ENCODE data around the gene CLOCK.

The CLOCK gene

GRCh38 chr4:55386840-55387239, 159.9 kb downstream of the CLOCK start:
- Mint-ChIP-seq H3K27ac (no peak overlapping the region), H3K36me3 (ENCODE audit: low read depth) (no peaks in the 10 kb centered on the region), H3K27me3 (ENCODE audit: low read depth, poor library complexity) (peaks cover 19% of the 10 kb centered on the region), H3K4me3 (no peak overlapping the region), H3K9me3 (no peaks in the 10 kb centered on the region), H3K4me1 (peaks cover 5% of the 10 kb centered on the region)
- DNase-seq: no peak
- no peak for TF ChIP-seq CTCF (IDR thresholded peaks at IDR 0.05)

- TF ChIP-seq CTCF (IDR thresholded peaks at IDR 0.05): no peak
- no peak for DNase-seq
- Mint-ChIP-seq H3K4me1 (no peaks in the 10 kb centered on the region), H3K4me3 (no peak overlapping the region), H3K36me3 (ENCODE audit: low read depth) (no peaks in the 10 kb centered on the region), H3K9me3 (no peaks in the 10 kb centered on the region), H3K27ac (no peak overlapping the region), H3K27me3 (ENCODE audit: low read depth, poor library complexity) (peaks cover 19% of the 10 kb centered on the region)
These were observed 160.6 kb downstream of the CLOCK start for GRCh38 chr4:55386073-55386472.

GRCh38 chr4:55385201-55385649, 161.5 kb downstream of the CLOCK start:
- Mint-ChIP-seq H3K27ac (peak overlapping the region; percentile 24), H3K9me3 (no peaks in the 10 kb centered on the region), H3K36me3 (ENCODE audit: low read depth) (no peaks in the 10 kb centered on the region), H3K27me3 (ENCODE audit: low read depth, poor library complexity) (peaks cover 19% of the 10 kb centered on the region), H3K4me1 (no peaks in the 10 kb centered on the region), H3K4me3 (no peak overlapping the region)
- no peak for TF ChIP-seq CTCF (IDR thresholded peaks at IDR 0.05)
- DNase-seq: no peak

- Mint-ChIP-seq H3K27ac (no peak overlapping the region), H3K36me3 (ENCODE audit: low read depth) (no peaks in the 10 kb centered on the region), H3K27me3 (ENCODE audit: low read depth, poor library complexity) (peaks cover 4% of the 10 kb centered on the region), H3K4me3 (no peak overlapping the region), H3K4me1 (no peaks in the 10 kb centered on the region), H3K9me3 (no peaks in the 10 kb centered on the region)
- DNase-seq: no peak
- no peak for TF ChIP-seq CTCF (IDR thresholded peaks at IDR 0.05)
These were observed 164.2 kb downstream of the CLOCK start for GRCh38 chr4:55382488-55383003.

- no peaks in the 10 kb centered on the region for H3K36me3 Mint-ChIP-seq (ENCODE audit: low read depth)
- no peak overlapping the region for H3K4me3 Mint-ChIP-seq
- H3K4me1 Mint-ChIP-seq: no peaks in the 10 kb centered on the region
- TF ChIP-seq CTCF (IDR thresholded peaks at IDR 0.05): no peak
- no peak for DNase-seq
- no peaks in the 10 kb centered on the region for H3K9me3 Mint-ChIP-seq
- H3K27ac Mint-ChIP-seq: no peak overlapping the region
- H3K27me3 Mint-ChIP-seq (ENCODE audit: low read depth, poor library complexity): peaks cover 4% of the 10 kb centered on the region
These were observed 165.2 kb downstream of the CLOCK start for GRCh38 chr4:55381502-55381901.

GRCh38 chr4:55380576-55380975, 166.1 kb downstream of the CLOCK start:
- Mint-ChIP-seq H3K36me3 (ENCODE audit: low read depth) (no peaks in the 10 kb centered on the region), H3K27ac (no peak overlapping the region), H3K9me3 (no peaks in the 10 kb centered on the region), H3K27me3 (ENCODE audit: low read depth, poor library complexity) (peaks cover 7% of the 10 kb centered on the region), H3K4me1 (no peaks in the 10 kb centered on the region), H3K4me3 (no peak overlapping the region)
- no peak for TF ChIP-seq CTCF (IDR thresholded peaks at IDR 0.05)
- DNase-seq: no peak
